ENCODE measurements around the gene EDEM3. TPM values are rescaled to one million over a fixed set of nuclear protein-coding genes. Genes with fewer than 3 reads are reported as not detected.

The EDEM3 gene
- total and polyA plus RNA-seq, 9 of the 15 experiments (the other 6 are each of a cell fraction or from before 2014, with no cell fraction given) = 15.8 to 46.6 (median 28.0) TPM

DNA sequence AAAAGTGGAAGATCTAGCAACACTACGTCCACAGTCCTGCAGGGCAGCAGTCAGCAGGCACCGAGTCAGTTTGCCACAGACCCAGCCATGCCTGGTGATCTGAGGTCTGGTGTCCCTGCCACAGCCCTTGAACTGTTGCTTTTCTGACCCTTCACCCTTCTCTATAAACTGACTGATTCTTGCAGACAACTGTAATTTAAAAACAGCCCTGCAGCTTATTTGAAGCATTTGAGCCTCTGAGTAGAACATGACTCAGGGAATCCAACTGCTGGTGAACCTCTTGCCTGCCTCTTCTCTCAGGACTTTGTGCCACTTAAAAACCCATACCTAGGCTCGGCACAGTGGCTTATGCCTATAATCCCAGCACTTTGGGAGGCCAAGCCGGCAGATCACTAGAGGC is 107.2 kb downstream of the EDEM3 start:
- ATAC-seq = no peak
- TF ChIP-seq FOXP1 (CRISPR knock-in tag; IDR thresholded peaks at IDR 0.05) (no peak), KLF1 (tag; IDR thresholded peaks at IDR 0.05) (no peak), CHD1 (IDR thresholded peaks at IDR 0.05; ENCODE audit: low read length) (no peak), ZFP36 (IDR thresholded peaks at IDR 0.05; ENCODE audit: low read depth, low read length, partially characterized antibody) (no peak), PPARD (CRISPR knock-in tag; IDR thresholded peaks at IDR 0.05) (no peak), CEBPG (CRISPR knock-in tag; IDR thresholded peaks at IDR 0.05) (no peak), CEBPG (tag; conservative IDR thresholded peaks at IDR 0.05 in 1 of 2, IDR thresholded peaks at IDR 0.05 in 1 of 2) (no peak), GABPA (tag; conservative IDR thresholded peaks at IDR 0.05; ENCODE audit: low read depth) (no peak), TOE1 (IDR thresholded peaks at IDR 0.05; ENCODE audit: borderline replicate concordance) (no peak), TOE1 (CRISPR knock-in tag; IDR thresholded peaks at IDR 0.05; ENCODE audit: borderline replicate concordance, low read depth) (no peak), TCFL5 (CRISPR knock-in tag; conservative IDR thresholded peaks at IDR 0.05) (no peak), SETDB1 (IDR thresholded peaks at IDR 0.05; ENCODE audit: low read length) (no peak)
- H3K79me2 ChIP-seq (ENCODE audit: control insufficient read depth, insufficient read depth, low read length) = no peaks in the 10 kb centered on the region
- H4K20me1 ChIP-seq (replicated peaks; ENCODE audit: control insufficient read depth, insufficient read depth, low read length) = no peaks in the 10 kb centered on the region
- no peak for FAIRE-seq
- ChIA-PET POLR2A (no interaction called here), CTCF (ENCODE audit: low intra/inter-chr PET ratio) (no interaction called here)
- H3K4me1 ChIP-seq (replicated peaks in 1 of 2; ENCODE audit: control insufficient read depth in 2 of 2, insufficient read depth in 2 of 2, low read length in 2 of 2) = no peaks in the 10 kb centered on the region
- H2AFZ ChIP-seq (ENCODE audit: low read depth, low read length) = no peak overlapping the region
- H3K36me3 ChIP-seq (ENCODE audit: control insufficient read depth, insufficient read depth, low read length) = no peaks in the 10 kb centered on the region
- H3K9me1 ChIP-seq (ENCODE audit: control insufficient read depth, insufficient read depth, low read length) = no peaks in the 10 kb centered on the region
- DNase-seq (ENCODE audit: extremely low read depth in 1 of 4, low spot score in 3 of 4) = no peak
- H3K4me3 ChIP-seq = no peak overlapping the region
- H3K27me3 ChIP-seq (ENCODE audit: control insufficient read depth in 2 of 2, insufficient read depth in 2 of 2, low read length in 2 of 2) = peaks cover 4 to 15% of the 10 kb centered on the region in 2 experiments; a peak in 4 of 5 replicates
- H3K4me2 ChIP-seq (ENCODE audit: insufficient read depth, low read length) = no peak overlapping the region
- H3K9me3 ChIP-seq (replicated peaks; ENCODE audit: control insufficient read depth, insufficient read depth, low read depth, low read length) = no peaks in the 10 kb centered on the region
- 4% methylated on average over 4 of the region's 4 CpGs for WGBS (ENCODE audit: insufficient coverage, low coverage, missing lambda C conversion rate)
- no TSS peak for BruUV-seq (replicated peaks)
- H3K9ac ChIP-seq (ENCODE audit: insufficient read depth in 1 of 2, low read depth in 2 of 2, low read length in 2 of 2) = no peak overlapping the region
- no peak overlapping the region for H3K27ac ChIP-seq (ENCODE audit: extremely low read depth, low read depth, low read length)
- in situ Hi-C loops (cut with MboI) = no loop called here
- intact Hi-C loops (cut with micrococcal nuclease) = no loop called here

Data from K562 (cell line).